Activated CD4-positive, alpha-beta T cell treated with anti-CD3 and anti-CD28 coated beads, Interleukin-2, amount 10 ng/mL, durations not matched to agents 7 days and 5 days (primary cell): Measurements from ENCODE around the gene ECI2. TPM values are rescaled to one million over a fixed set of nuclear protein-coding genes. Genes with fewer than 3 reads are reported as not detected.
"Not testable (repeated sequence)": the region's sequence is repeated elsewhere in the genome, so short reads cannot be mapped to it uniquely, and the experiment has no call there.

Experiments used
- CTCF ChIA-PET: fragments of 350-600 bp; sonication (Branson Sonifier 250); formaldehyde crosslinking; loops from one replicate; lab custom pipeline; 2021; ENCODE audit warnings: antibody characterized with exemption; lab: Charles Lee
- POLR2A ChIA-PET: fragments of 350-600 bp; sonication (Branson Sonifier 250); formaldehyde crosslinking; loops from one replicate; lab custom pipeline; 2021; ENCODE audit warnings: antibody characterized with exemption; lab: Charles Lee
- DNase-seq: peaks from one replicate; pipeline ENCODE4 v3.0.0-alpha.2; 2020
- H3K27ac Mint-ChIP-seq: one replicate; pipeline ENCODE4 v1.8.0; 2021; ENCODE audit warnings: mild to moderate bottlenecking, moderate library complexity, mixed read lengths
- H3K27me3 Mint-ChIP-seq: one replicate; pipeline ENCODE4 v1.8.0; 2021; ENCODE audit warnings: mixed read lengths
- H3K36me3 Mint-ChIP-seq: one replicate; pipeline ENCODE4 v1.8.0; 2021; ENCODE audit warnings: low read depth, mixed read lengths
- H3K4me1 Mint-ChIP-seq: one replicate; pipeline ENCODE4 v1.8.0; 2021; ENCODE audit warnings: mixed read lengths
- H3K4me3 Mint-ChIP-seq: one replicate; pipeline ENCODE4 v1.8.0; 2021; ENCODE audit warnings: mild to moderate bottlenecking, moderate library complexity, mixed read lengths
- H3K9me3 Mint-ChIP-seq: one replicate; pipeline ENCODE4 v1.8.0; 2021; ENCODE audit warnings: mixed read lengths
- total RNA-seq, 2 experiments: library from RNA; stranded (reverse); gene quantifications; one replicate each; pipeline ENCODE4 v1.2.3, GENCODE V29; 2021

Gene ECI2
- total RNA-seq, 2 experiments from 2014 or later = 25.8 to 26.3 TPM

DNA sequence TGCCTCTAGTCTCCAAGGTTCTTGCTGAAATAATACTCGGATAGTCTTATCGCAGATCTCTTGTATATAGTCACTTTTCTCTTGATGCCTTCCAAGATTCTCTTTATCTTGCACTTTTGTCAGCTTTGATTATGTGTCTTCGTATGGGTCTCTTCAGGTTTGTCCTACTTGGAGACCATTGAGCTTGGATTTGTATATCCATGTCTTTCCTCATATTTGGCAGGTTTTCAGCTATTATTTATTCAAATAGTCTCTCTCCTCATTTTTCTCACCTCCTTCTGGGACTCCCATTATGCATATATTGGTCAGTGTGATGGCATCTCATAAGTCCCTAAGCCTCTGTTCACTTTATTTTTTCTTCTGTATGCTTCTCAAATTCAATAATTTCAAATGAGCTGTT is 23.0 kb downstream of the ECI2 start:
- H3K4me1 Mint-ChIP-seq = no peaks in the 10 kb centered on the region
- peaks cover 21% of the 10 kb centered on the region for H3K36me3 Mint-ChIP-seq
- CTCF ChIA-PET = no interaction called here
- no peak overlapping the region for H3K4me3 Mint-ChIP-seq
- H3K27me3 Mint-ChIP-seq = peaks cover 32% of the 10 kb centered on the region
- DNase-seq = no peak
- no peak overlapping the region for H3K27ac Mint-ChIP-seq
- POLR2A ChIA-PET = no interaction called here
- peaks cover 5% of the 10 kb centered on the region for H3K9me3 Mint-ChIP-seq

GRCh38 chr6:4109363-4109815 is 26.0 kb downstream of the ECI2 start:
- H3K4me1 Mint-ChIP-seq, H3K36me3 Mint-ChIP-seq, H3K4me3 Mint-ChIP-seq, H3K27ac Mint-ChIP-seq, DNase-seq, CTCF ChIA-PET, H3K9me3 Mint-ChIP-seq, POLR2A ChIA-PET: not testable (repeated sequence)
- H3K27me3 Mint-ChIP-seq = peaks cover 37% of the 10 kb centered on the region

DNA sequence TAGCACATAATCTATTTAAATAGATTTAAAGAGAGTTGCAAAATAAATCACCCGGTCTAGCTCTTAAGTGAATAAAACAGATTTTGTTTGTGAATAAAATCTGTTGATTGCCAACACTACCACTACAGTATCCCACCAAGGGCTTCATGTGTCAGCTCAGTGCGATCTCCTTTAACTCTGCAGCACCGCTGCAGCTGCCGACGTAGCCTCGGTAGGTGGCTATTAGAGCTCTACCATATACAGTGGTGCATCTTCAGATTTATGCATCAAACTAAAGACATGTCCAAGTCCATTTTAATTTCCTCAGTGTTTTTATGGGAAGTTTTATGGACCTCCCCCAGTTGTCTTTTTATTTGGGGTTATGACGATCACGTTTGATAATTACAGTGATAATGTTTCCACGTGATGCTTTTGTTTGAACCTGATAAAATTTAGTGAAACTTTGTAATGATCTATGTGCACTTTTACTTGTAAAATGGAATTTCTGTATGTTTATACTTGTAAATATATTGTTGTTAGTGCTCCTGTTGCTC is 26.7 kb downstream of the ECI2 start:
- peaks cover 5% of the 10 kb centered on the region for H3K9me3 Mint-ChIP-seq
- peaks cover 37% of the 10 kb centered on the region for H3K27me3 Mint-ChIP-seq
- no peak for DNase-seq
- no peak overlapping the region for H3K27ac Mint-ChIP-seq
- ChIA-PET POLR2A (no interaction called here), CTCF (no interaction called here)
- H3K36me3 Mint-ChIP-seq = peaks cover 1% of the 10 kb centered on the region
- H3K4me1 Mint-ChIP-seq = no peaks in the 10 kb centered on the region
- H3K4me3 Mint-ChIP-seq = no peak overlapping the region

GRCh38 chr6:4107873-4108272 is 27.5 kb downstream of the ECI2 start:
- peaks cover 37% of the 10 kb centered on the region for H3K27me3 Mint-ChIP-seq
- H3K9me3 Mint-ChIP-seq = peaks cover 5% of the 10 kb centered on the region
- no peaks in the 10 kb centered on the region for H3K4me1 Mint-ChIP-seq
- H3K27ac Mint-ChIP-seq = no peak overlapping the region
- ChIA-PET POLR2A (no interaction called here), CTCF (no interaction called here)
- no peak for DNase-seq
- H3K4me3 Mint-ChIP-seq = no peak overlapping the region
- no peaks in the 10 kb centered on the region for H3K36me3 Mint-ChIP-seq

- H3K4me3 Mint-ChIP-seq = no peak overlapping the region
- no peak for DNase-seq
- POLR2A ChIA-PET = no interaction called here
- H3K9me3 Mint-ChIP-seq = no peaks in the 10 kb centered on the region
- H3K27me3 Mint-ChIP-seq = peaks cover 24% of the 10 kb centered on the region
- H3K4me1 Mint-ChIP-seq = no peaks in the 10 kb centered on the region
- no peak overlapping the region for H3K27ac Mint-ChIP-seq
- CTCF ChIA-PET = no interaction called here
- H3K36me3 Mint-ChIP-seq = no peaks in the 10 kb centered on the region
These were observed 29.3 kb downstream of the ECI2 start for GRCh38 chr6:4105980-4106536.

GRCh38 chr6:4103929-4104328 is 31.4 kb downstream of the ECI2 start:
- no peaks in the 10 kb centered on the region for H3K9me3 Mint-ChIP-seq
- DNase-seq = no peak
- H3K27me3 Mint-ChIP-seq = peaks cover 13% of the 10 kb centered on the region
- ChIA-PET CTCF (interaction anchor here (0.6 kb wide), 1 partner anchor 1109 kb away, joined by 3 read pairs; no protein-coding TSS in a partner anchor), POLR2A (no interaction called here)
- H3K36me3 Mint-ChIP-seq = no peaks in the 10 kb centered on the region
- no peaks in the 10 kb centered on the region for H3K4me1 Mint-ChIP-seq
- no peak overlapping the region for H3K4me3 Mint-ChIP-seq
- H3K27ac Mint-ChIP-seq = no peak overlapping the region

DNA sequence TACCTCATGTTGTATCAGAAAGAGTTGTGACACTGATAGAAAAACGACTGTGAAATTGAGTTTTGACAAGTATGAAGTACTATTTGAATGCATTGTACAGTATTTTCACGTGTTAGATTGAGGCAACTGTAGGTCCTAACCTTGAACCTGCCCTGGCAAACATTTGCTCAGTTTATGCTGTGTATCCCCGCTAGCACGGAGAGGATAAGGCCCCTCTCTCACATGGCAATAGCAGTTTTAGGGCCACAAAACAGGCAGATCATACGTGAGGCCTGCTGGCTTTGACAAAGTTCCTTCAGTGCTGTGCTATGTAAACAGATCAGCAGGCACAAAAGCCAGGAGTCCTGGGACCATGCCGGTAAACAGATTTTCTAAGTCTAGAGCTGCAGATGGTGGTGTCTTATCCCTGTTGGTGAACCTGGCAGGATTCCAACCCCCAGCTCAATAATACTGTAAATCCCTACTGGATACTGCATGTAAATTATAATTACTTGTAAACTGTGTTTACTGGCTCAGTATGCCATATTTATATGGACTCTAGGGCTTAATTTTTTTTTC is 32.6 kb downstream of the ECI2 start:
- H3K4me1 Mint-ChIP-seq = no peaks in the 10 kb centered on the region
- DNase-seq = no peak
- H3K4me3 Mint-ChIP-seq = no peak overlapping the region
- no peaks in the 10 kb centered on the region for H3K9me3 Mint-ChIP-seq
- POLR2A ChIA-PET = no interaction called here
- H3K27me3 Mint-ChIP-seq = peaks cover 7% of the 10 kb centered on the region
- CTCF ChIA-PET = interaction anchor here (1.4 kb wide), 1 partner anchor 12 kb away, joined by 3 read pairs; no protein-coding TSS in a partner anchor
- H3K36me3 Mint-ChIP-seq = no peaks in the 10 kb centered on the region
- H3K27ac Mint-ChIP-seq = no peak overlapping the region

- ChIA-PET CTCF (no interaction called here), POLR2A (no interaction called here)
- Mint-ChIP-seq H3K4me3 (no peak overlapping the region), H3K27me3 (no peaks in the 10 kb centered on the region), H3K27ac (no peak overlapping the region), H3K4me1 (no peaks in the 10 kb centered on the region), H3K36me3 (no peaks in the 10 kb centered on the region), H3K9me3 (no peaks in the 10 kb centered on the region)
- no peak for DNase-seq
These were observed 34.1 kb downstream of the ECI2 start for GRCh38 chr6:4101298-4101697.

DNA sequence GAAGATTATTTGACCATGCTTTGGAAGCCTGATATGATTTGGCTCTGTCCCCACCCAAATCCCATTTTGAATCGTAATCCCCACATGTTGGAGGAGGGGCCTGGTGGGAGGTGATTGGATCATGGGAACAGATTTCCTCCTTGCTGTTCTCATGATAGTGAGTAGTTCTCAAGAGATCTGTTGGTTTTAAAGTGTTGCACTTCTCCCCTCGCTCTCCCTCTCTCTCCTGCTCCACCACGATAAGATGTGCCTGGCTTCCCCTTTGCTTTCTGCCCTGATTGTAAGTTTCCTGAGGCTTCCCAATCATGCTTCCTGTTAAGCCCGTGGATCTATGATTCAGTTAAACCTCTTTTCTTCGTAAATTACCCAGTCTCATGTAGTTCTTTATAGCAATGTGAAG is 34.7 kb downstream of the ECI2 start:
- H3K27me3 Mint-ChIP-seq = no peaks in the 10 kb centered on the region
- no peaks in the 10 kb centered on the region for H3K36me3 Mint-ChIP-seq
- H3K4me3 Mint-ChIP-seq = no peak overlapping the region
- no peaks in the 10 kb centered on the region for H3K9me3 Mint-ChIP-seq
- H3K27ac Mint-ChIP-seq = no peak overlapping the region
- ChIA-PET CTCF (no interaction called here), POLR2A (no interaction called here)
- no peak for DNase-seq
- H3K4me1 Mint-ChIP-seq = no peaks in the 10 kb centered on the region

GRCh38 chr6:4093288-4093687 is 42.1 kb downstream of the ECI2 start:
- POLR2A ChIA-PET = no interaction called here
- Mint-ChIP-seq H3K4me1 (no peaks in the 10 kb centered on the region), H3K9me3 (no peaks in the 10 kb centered on the region), H3K27me3 (no peaks in the 10 kb centered on the region), H3K4me3 (no peak overlapping the region), H3K27ac (no peak overlapping the region), H3K36me3 (no peaks in the 10 kb centered on the region)
- DNase-seq = no peak
- CTCF ChIA-PET = interaction anchor here (0.7 to 0.8 kb wide), 2 partner anchors 11 to 805 kb away, joined by 3 to 4 read pairs; no protein-coding TSS in a partner anchor

GRCh38 chr6:4091941-4092340 is 43.4 kb downstream of the ECI2 start:
- DNase-seq = no peak
- ChIA-PET CTCF (no interaction called here), POLR2A (no interaction called here)
- Mint-ChIP-seq H3K4me1 (no peaks in the 10 kb centered on the region), H3K9me3 (no peaks in the 10 kb centered on the region), H3K27ac (no peak overlapping the region), H3K4me3 (no peak overlapping the region), H3K36me3 (no peaks in the 10 kb centered on the region), H3K27me3 (no peaks in the 10 kb centered on the region)

DNA sequence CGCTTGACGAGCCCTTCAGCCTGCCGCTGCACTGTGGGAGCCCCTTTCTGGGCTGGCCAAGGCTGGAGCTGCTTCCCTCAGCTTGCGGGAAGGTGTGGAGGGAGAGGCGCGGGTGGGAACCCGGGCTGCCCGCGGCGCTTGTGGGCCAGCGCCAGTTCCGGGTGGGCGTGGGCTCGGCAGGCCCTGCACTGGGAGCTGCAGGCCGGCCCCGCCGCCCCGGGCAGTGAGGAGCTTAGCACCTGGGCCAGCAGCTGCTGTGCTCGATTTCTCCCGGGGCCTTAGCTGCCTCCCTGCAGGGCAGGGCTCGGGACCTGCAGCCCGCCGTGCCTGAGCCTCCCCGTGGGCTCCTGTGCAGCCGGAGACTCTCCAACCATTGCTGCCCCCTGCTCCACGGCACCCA is 45.3 kb downstream of the ECI2 start:
- not testable (repeated sequence) for H3K27me3 Mint-ChIP-seq
- CTCF ChIA-PET = interaction anchor here (0.8 to 1.3 kb wide), 3 partner anchors 12 to 68 kb away, joined by 3 to 4 read pairs (median 3); no protein-coding TSS in a partner anchor

GRCh38 chr6:4088704-4089103 is 46.7 kb downstream of the ECI2 start:
- no peaks in the 10 kb centered on the region for H3K4me1 Mint-ChIP-seq
- DNase-seq = no peak
- ChIA-PET POLR2A (no interaction called here), CTCF (interaction anchor here (0.7 kb wide), 1 partner anchor 91 kb away, joined by 3 read pairs; no protein-coding TSS in a partner anchor)
- no peak overlapping the region for H3K27ac Mint-ChIP-seq
- no peaks in the 10 kb centered on the region for H3K9me3 Mint-ChIP-seq
- H3K36me3 Mint-ChIP-seq = no peaks in the 10 kb centered on the region
- H3K4me3 Mint-ChIP-seq = no peak overlapping the region
- no peaks in the 10 kb centered on the region for H3K27me3 Mint-ChIP-seq

More for the DNA sequence above, 45.3 kb downstream of the ECI2 start:
- POLR2A ChIA-PET, H3K4me3 Mint-ChIP-seq, H3K9me3 Mint-ChIP-seq, H3K36me3 Mint-ChIP-seq, H3K27ac Mint-ChIP-seq, H3K4me1 Mint-ChIP-seq, DNase-seq: not testable (repeated sequence)
